SK-N-SH (cell line): ENCODE results near the gene IQGAP2. TPM values are rescaled to one million over a fixed set of nuclear protein-coding genes. Genes with fewer than 3 reads are reported as not detected.

Source experiments
- CTCF ChIA-PET: fragments of 300-600, 350-600 bp; formaldehyde crosslinking; extraction: SDS; loops from one replicate; lab custom pipeline; 2021; lab: Yijun Ruan, JAX
- POLR2A ChIA-PET: fragments of 350-600 bp; sonication (Branson Sonifier 250); formaldehyde crosslinking; extraction: SDS; loops from one replicate; lab custom pipeline; 2020; ENCODE audit warnings: antibody characterized with exemption, inconsistent platforms; lab: Yijun Ruan, JAX
- DNase-seq: peaks from one replicate; pipeline ENCODE4 v3.0.0; 2012
- H2AFZ ChIP-seq: fragments of 200-600 bp; sonication (generic); 2 replicates; pipeline ENCODE4 v1.8.1; 2016; ENCODE audit warnings: antibody characterized with exemption, mild to moderate bottlenecking, low read depth
- H3F3A ChIP-seq: fragments of 200-600 bp; sonication (generic); replicated peaks from 2 replicates; pipeline ENCODE3; 2016; ENCODE audit warnings: antibody characterized with exemption, mild to moderate bottlenecking; ENCODE audit not compliant: insufficient read depth
- H3K27ac ChIP-seq, 2 experiments: fragments of 200-500 bp in 1 of 2; fragments of 200-600 bp in 1 of 2; sonication (Bioruptor generic) in 1 of 2; sonication (generic), shearing (Covaris generic) in 1 of 2; 2 replicates each; pipeline versions ENCODE4 v1.5.1 to v1.6.1; 2014 to 2016; ENCODE audit warnings: low read depth in 2 of 2, inconsistent platforms in 1 of 2, low read length in 1 of 2, mild to moderate bottlenecking in 1 of 2, mixed read lengths in 1 of 2
- H3K27me3 ChIP-seq: fragments of 200-600 bp; sonication (generic), shearing (Covaris generic); 2 replicates; pipeline ENCODE4 v1.6.1; 2016; ENCODE audit warnings: mixed run types; ENCODE audit not compliant: insufficient read depth
- H3K36me3 ChIP-seq, 2 experiments: fragments of 200-500 bp in 1 of 2; fragments of 200-600 bp in 1 of 2; sonication (Bioruptor generic) in 1 of 2; sonication (generic) in 1 of 2; replicated peaks in 1 of 2; 2 replicates each; pipeline versions ENCODE3 to v1.5.1; 2014 to 2016; ENCODE audit warnings: low read length in 1 of 2, mild to moderate bottlenecking in 1 of 2; ENCODE audit not compliant: insufficient read depth in 2 of 2, control insufficient read depth in 1 of 2
- H3K4me1 ChIP-seq, 2 experiments: fragments of 200-500 bp in 1 of 2; fragments of 200-600 bp in 1 of 2; sonication (Bioruptor generic) in 1 of 2; sonication (generic), shearing (Covaris generic) in 1 of 2; 2 replicates each; pipeline versions ENCODE4 v1.5.1 to v1.6.1; 2014 to 2016; ENCODE audit warnings: low read depth in 1 of 2, low read length in 1 of 2, mixed run types in 1 of 2; ENCODE audit not compliant: insufficient read depth in 2 of 2, control insufficient read depth in 1 of 2
- H3K4me2 ChIP-seq: fragments of 200-600 bp; sonication (generic), shearing (Covaris generic); 2 replicates; pipeline ENCODE4 v1.6.1; 2017; ENCODE audit warnings: mixed run types
- H3K4me3 ChIP-seq, 2 experiments: fragments of 200-500 bp in 1 of 2; fragments of 200-600 bp in 1 of 2; sonication (Bioruptor generic) in 1 of 2; sonication (generic), shearing (Covaris generic) in 1 of 2; 2 replicates each; pipeline versions ENCODE4 v1.5.1 to v1.8.1; 2014 to 2016; ENCODE audit warnings: low read depth in 2 of 2, inconsistent platforms in 1 of 2, low read length in 1 of 2, mild to moderate bottlenecking in 1 of 2, mixed read lengths in 1 of 2, moderate library complexity in 1 of 2
- H3K79me2 ChIP-seq: fragments of 200-600 bp; sonication (generic); 2 replicates; pipeline ENCODE4 v1.8.1; 2017; ENCODE audit warnings: mild to moderate bottlenecking; ENCODE audit not compliant: insufficient read depth
- H3K9ac ChIP-seq: fragments of 200-600 bp; sonication (generic); 2 replicates; pipeline ENCODE4 v1.6.1; 2017; ENCODE audit warnings: mixed run types
- H3K9me2 ChIP-seq: fragments of 200-600 bp; sonication (generic); 2 replicates; pipeline ENCODE4 v1.6.1; 2017; ENCODE audit warnings: mixed run types
- H3K9me3 ChIP-seq: fragments of 200-600 bp; sonication (generic); 2 replicates; pipeline ENCODE4 v1.6.1; 2017; ENCODE audit warnings: mixed run types, mild to moderate bottlenecking, moderate library complexity
- H4K20me1 ChIP-seq: fragments of 200-600 bp; sonication (generic); 2 replicates; pipeline ENCODE4 v1.6.1; 2017; ENCODE audit warnings: mild to moderate bottlenecking, mixed run types; ENCODE audit not compliant: insufficient read depth
- CHD2 ChIP-seq: fragments of 150-350 bp; IDR thresholded peaks from 2 replicates; pipeline ENCODE4 v1.6.1; 2018; ENCODE audit warnings: low read length; ENCODE audit not compliant: partially characterized antibody
- EP300 ChIP-seq, 2 experiments: IDR thresholded peaks; 2 replicates each; pipeline versions ENCODE4 v1.4.0 to v1.6.1; 2012; ENCODE audit warnings: borderline replicate concordance in 1 of 2, low read depth in 1 of 2, low read length in 1 of 2
- FOSL2 ChIP-seq: IDR thresholded peaks from 2 replicates; pipeline ENCODE4 v1.4.0; 2012; ENCODE audit warnings: low read depth, mild to moderate bottlenecking, moderate library complexity, borderline replicate concordance
- FOXM1 ChIP-seq: IDR thresholded peaks from 2 replicates; pipeline ENCODE4 v1.4.0; 2012; ENCODE audit warnings: low read depth, mild to moderate bottlenecking
- GABPA ChIP-seq: IDR thresholded peaks from 2 replicates; pipeline ENCODE4 v1.4.0; 2012; ENCODE audit warnings: low read depth, mild to moderate bottlenecking
- MEF2A ChIP-seq: IDR thresholded peaks from 2 replicates; pipeline ENCODE4 v1.4.0; 2012; ENCODE audit warnings: low read depth, borderline replicate concordance
- RAD21 ChIP-seq: IDR thresholded peaks from 2 replicates; pipeline ENCODE4 v1.6.1; 2012; ENCODE audit warnings: mild to moderate bottlenecking, low read length
- RFX5 ChIP-seq: IDR thresholded peaks from 2 replicates; pipeline ENCODE4 v1.6.1; 2012; ENCODE audit warnings: mild to moderate bottlenecking, improper control_type of control experiment, low read length
- SIN3A ChIP-seq: IDR thresholded peaks from 2 replicates; pipeline ENCODE4 v1.6.1; 2012; ENCODE audit warnings: low read depth, mild to moderate bottlenecking, low read length, moderate library complexity, borderline replicate concordance
- TEAD4 ChIP-seq: IDR thresholded peaks from 2 replicates; pipeline ENCODE4 v1.4.0; 2012; ENCODE audit warnings: mild to moderate bottlenecking, borderline replicate concordance; ENCODE audit not compliant: insufficient read depth
- YY1 ChIP-seq: IDR thresholded peaks from 2 replicates; pipeline ENCODE4 v1.4.0; 2012; ENCODE audit warnings: low read depth, mild to moderate bottlenecking
- WGBS: methylation state at CpG from one replicate; pipeline ENCODE4 v1.1.6; 2017; ENCODE audit warnings: low lambda C conversion rate; 5-methylcytosine and 5-hydroxymethylcytosine counted together
- polyA plus RNA-seq, 3 experiments: library from polyadenylated mRNA; depleted of rRNA; stranded (reverse); fragments of >200 nt; gene quantifications; 2 replicates each; pipeline ENCODE4 v1.2.3, GENCODE V29; 2012
- TF ChIP-seq, protein P1 (sequence below): IDR thresholded peaks from 2 replicates; pipeline ENCODE4 v1.4.0; 2012; ENCODE audit warnings: low read depth, borderline replicate concordance
- TF ChIP-seq, protein P2 (sequence below): fragments of 150-350 bp; IDR thresholded peaks from 2 replicates; pipeline ENCODE4 v1.6.1; 2017; ENCODE audit warnings: antibody characterized with exemption, low read length, low read depth, borderline replicate concordance
- TF ChIP-seq, protein P3 (sequence below): IDR thresholded peaks from 2 replicates; pipeline ENCODE4 v1.6.1; 2012; ENCODE audit warnings: mild to moderate bottlenecking, low read depth, low read length, moderate library complexity
- TF ChIP-seq, protein P4 (sequence below): fragments of 150-350 bp; IDR thresholded peaks from 2 replicates; pipeline ENCODE4 v1.6.1; 2016; ENCODE audit warnings: mild to moderate bottlenecking, low read depth, low read length

Gene IQGAP2
- polyA plus RNA-seq, 1 of the 3 experiments (the other 2 are of a cell fraction) = 2.1 TPM

DNA sequence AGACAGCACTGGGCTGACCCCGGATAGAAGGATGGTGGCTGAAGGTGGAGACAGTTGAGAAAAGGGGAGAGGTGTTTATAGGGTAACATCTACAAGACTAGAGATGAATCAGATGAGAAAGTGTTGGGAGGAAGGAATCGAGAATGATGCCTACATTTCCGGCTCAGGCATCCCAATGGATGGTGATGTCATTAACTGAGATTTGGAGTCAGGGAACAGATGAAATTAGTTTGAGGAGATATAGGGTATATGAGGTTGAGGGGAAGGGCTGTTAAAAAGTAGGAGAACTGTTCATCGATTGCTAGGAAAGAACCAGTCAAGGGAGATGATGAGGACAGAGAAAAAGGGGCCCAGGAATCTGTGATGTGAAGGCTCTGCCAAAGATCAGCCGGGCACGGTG is 24.7 kb upstream of the IQGAP2 start:
- DNase-seq = no peak
- no peaks in the 10 kb centered on the region for H3K4me1 ChIP-seq
- no peaks in the 10 kb centered on the region; the same call in 1 of the 2 replicates for H3K27me3 ChIP-seq
- ChIA-PET POLR2A (no interaction called here), CTCF (interaction anchor here (1.2 kb wide), 1 partner anchor 25 kb away, joined by 4 read pairs; no protein-coding TSS in a partner anchor)
- H3K79me2 ChIP-seq = no peaks in the 10 kb centered on the region
- no peaks in the 10 kb centered on the region for H3F3A ChIP-seq
- WGBS = 88% methylated on average over 6 of the region's 6 CpGs
- no peak overlapping the region for H3K27ac ChIP-seq
- no peaks in the 10 kb centered on the region for H3K9me3 ChIP-seq
- no peak overlapping the region for H3K9ac ChIP-seq
- TF ChIP-seq, protein P1, sequence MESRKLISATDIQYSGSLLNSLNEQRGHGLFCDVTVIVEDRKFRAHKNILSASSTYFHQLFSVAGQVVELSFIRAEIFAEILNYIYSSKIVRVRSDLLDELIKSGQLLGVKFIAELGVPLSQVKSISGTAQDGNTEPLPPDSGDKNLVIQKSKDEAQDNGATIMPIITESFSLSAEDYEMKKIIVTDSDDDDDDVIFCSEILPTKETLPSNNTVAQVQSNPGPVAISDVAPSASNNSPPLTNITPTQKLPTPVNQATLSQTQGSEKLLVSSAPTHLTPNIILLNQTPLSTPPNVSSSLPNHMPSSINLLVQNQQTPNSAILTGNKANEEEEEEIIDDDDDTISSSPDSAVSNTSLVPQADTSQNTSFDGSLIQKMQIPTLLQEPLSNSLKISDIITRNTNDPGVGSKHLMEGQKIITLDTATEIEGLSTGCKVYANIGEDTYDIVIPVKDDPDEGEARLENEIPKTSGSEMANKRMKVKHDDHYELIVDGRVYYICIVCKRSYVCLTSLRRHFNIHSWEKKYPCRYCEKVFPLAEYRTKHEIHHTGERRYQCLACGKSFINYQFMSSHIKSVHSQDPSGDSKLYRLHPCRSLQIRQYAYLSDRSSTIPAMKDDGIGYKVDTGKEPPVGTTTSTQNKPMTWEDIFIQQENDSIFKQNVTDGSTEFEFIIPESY = no peak
- TF ChIP-seq, protein P2, sequence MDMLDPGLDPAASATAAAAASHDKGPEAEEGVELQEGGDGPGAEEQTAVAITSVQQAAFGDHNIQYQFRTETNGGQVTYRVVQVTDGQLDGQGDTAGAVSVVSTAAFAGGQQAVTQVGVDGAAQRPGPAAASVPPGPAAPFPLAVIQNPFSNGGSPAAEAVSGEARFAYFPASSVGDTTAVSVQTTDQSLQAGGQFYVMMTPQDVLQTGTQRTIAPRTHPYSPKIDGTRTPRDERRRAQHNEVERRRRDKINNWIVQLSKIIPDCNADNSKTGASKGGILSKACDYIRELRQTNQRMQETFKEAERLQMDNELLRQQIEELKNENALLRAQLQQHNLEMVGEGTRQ = no peak
- TF ChIP-seq CHD2 = no peak
- TF ChIP-seq SIN3A = no peak
- TF ChIP-seq GABPA = no peak
- TF ChIP-seq EP300 (IDR thresholded peaks at IDR 0.05; ENCODE audit: borderline replicate concordance in 1 of 2, low read depth in 1 of 2, low read length in 1 of 2) = no peak
- no peak for TF ChIP-seq MEF2A
- no peak for TF ChIP-seq RFX5
- no peak for TF ChIP-seq TEAD4
- no peak for TF ChIP-seq RAD21
- TF ChIP-seq FOXM1 = no peak
- no peak for TF ChIP-seq YY1
- TF ChIP-seq, protein P3, sequence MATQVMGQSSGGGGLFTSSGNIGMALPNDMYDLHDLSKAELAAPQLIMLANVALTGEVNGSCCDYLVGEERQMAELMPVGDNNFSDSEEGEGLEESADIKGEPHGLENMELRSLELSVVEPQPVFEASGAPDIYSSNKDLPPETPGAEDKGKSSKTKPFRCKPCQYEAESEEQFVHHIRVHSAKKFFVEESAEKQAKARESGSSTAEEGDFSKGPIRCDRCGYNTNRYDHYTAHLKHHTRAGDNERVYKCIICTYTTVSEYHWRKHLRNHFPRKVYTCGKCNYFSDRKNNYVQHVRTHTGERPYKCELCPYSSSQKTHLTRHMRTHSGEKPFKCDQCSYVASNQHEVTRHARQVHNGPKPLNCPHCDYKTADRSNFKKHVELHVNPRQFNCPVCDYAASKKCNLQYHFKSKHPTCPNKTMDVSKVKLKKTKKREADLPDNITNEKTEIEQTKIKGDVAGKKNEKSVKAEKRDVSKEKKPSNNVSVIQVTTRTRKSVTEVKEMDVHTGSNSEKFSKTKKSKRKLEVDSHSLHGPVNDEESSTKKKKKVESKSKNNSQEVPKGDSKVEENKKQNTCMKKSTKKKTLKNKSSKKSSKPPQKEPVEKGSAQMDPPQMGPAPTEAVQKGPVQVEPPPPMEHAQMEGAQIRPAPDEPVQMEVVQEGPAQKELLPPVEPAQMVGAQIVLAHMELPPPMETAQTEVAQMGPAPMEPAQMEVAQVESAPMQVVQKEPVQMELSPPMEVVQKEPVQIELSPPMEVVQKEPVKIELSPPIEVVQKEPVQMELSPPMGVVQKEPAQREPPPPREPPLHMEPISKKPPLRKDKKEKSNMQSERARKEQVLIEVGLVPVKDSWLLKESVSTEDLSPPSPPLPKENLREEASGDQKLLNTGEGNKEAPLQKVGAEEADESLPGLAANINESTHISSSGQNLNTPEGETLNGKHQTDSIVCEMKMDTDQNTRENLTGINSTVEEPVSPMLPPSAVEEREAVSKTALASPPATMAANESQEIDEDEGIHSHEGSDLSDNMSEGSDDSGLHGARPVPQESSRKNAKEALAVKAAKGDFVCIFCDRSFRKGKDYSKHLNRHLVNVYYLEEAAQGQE = no peak
- no peak for TF ChIP-seq FOSL2
- TF ChIP-seq, protein P4, sequence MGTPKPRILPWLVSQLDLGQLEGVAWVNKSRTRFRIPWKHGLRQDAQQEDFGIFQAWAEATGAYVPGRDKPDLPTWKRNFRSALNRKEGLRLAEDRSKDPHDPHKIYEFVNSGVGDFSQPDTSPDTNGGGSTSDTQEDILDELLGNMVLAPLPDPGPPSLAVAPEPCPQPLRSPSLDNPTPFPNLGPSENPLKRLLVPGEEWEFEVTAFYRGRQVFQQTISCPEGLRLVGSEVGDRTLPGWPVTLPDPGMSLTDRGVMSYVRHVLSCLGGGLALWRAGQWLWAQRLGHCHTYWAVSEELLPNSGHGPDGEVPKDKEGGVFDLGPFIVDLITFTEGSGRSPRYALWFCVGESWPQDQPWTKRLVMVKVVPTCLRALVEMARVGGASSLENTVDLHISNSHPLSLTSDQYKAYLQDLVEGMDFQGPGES = no peak
- H3K9me2 ChIP-seq = no peaks in the 10 kb centered on the region
- no peak overlapping the region for H3K4me3 ChIP-seq
- no peaks in the 10 kb centered on the region for H4K20me1 ChIP-seq
- H2AFZ ChIP-seq = no peak overlapping the region
- no peaks in the 10 kb centered on the region for H3K36me3 ChIP-seq
- no peak overlapping the region for H3K4me2 ChIP-seq
